Peyer's patch (tissue), 4 donors: ENCODE data around the gene VEGFD.

Experiments
- POLR2A ChIP-seq, 2 donors: fragments of 450-650 bp; IDR thresholded peaks; one replicate each; pipeline ENCODE4 v1.5.1; 2017; ENCODE audit warnings: antibody characterized with exemption in 2 of 2, mild to moderate bottlenecking in 2 of 2, moderate library complexity in 2 of 2
- TF ChIP-seq, protein P1 (sequence below), 6 experiments: fragments of 450-650 bp in 4 of 6; fragments of 200-600 bp in 2 of 6; sonication (generic) in 1 of 6; IDR thresholded peaks; one replicate each; pipeline ENCODE4 v1.5.1; 2017 to 2019; ENCODE audit warnings: antibody characterized with exemption in 6 of 6, mild to moderate bottlenecking in 3 of 6, moderate library complexity in 1 of 6

DNA sequence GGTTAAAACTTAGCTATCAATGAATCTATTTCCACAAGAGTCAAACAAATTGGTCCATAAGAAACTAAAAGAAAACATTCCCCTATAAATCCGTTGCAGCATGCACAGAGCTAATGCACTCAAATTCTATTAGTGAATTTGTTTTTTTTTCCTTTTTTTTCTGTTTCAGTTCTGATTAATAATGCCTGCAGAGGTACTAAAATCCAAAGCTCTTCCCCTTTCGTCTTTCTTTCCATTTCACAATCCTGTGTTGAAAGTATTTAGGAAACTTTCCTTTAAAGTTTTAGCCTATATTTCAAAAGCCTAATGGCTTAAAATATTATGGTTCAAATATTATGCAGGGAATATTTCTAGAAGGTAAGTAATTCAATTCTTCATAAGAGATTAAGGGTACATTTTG is 45.9 kb upstream of the VEGFD start:
- TF ChIP-seq POLR2A (IDR thresholded peaks at IDR 0.05) = no peak
- TF ChIP-seq, protein P1, sequence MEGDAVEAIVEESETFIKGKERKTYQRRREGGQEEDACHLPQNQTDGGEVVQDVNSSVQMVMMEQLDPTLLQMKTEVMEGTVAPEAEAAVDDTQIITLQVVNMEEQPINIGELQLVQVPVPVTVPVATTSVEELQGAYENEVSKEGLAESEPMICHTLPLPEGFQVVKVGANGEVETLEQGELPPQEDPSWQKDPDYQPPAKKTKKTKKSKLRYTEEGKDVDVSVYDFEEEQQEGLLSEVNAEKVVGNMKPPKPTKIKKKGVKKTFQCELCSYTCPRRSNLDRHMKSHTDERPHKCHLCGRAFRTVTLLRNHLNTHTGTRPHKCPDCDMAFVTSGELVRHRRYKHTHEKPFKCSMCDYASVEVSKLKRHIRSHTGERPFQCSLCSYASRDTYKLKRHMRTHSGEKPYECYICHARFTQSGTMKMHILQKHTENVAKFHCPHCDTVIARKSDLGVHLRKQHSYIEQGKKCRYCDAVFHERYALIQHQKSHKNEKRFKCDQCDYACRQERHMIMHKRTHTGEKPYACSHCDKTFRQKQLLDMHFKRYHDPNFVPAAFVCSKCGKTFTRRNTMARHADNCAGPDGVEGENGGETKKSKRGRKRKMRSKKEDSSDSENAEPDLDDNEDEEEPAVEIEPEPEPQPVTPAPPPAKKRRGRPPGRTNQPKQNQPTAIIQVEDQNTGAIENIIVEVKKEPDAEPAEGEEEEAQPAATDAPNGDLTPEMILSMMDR (IDR thresholded peaks at IDR 0.05) = no peak
